ENCODE measurements around the gene RBM38.

The RBM38 gene

GRCh38 chr20:57404006-57404405, 12.8 kb downstream of the RBM38 start:
- no peak for DNase-seq (ENCODE audit: low spot score)

- no peak for DNase-seq (ENCODE audit: low spot score)
Measured at GRCh38 chr20:57404419-57405072, 13.3 kb downstream of the RBM38 start.

GRCh38 chr20:57405236-57406016, 14.2 kb downstream of the RBM38 start:
- DNase-seq (ENCODE audit: low spot score) = no peak

GRCh38 chr20:57407541-57407956, 16.4 kb downstream of the RBM38 start:
- DNase-seq (ENCODE audit: low spot score) = no peak

GRCh38 chr20:57408131-57408530, 16.9 kb downstream of the RBM38 start:
- no peak for DNase-seq (ENCODE audit: low spot score)

GRCh38 chr20:57408536-57409233, 17.5 kb downstream of the RBM38 start:
- no peak for DNase-seq (ENCODE audit: low spot score)

GRCh38 chr20:57409316-57409671, 18.1 kb downstream of the RBM38 start:
- DNase-seq (ENCODE audit: low spot score) = no peak

- DNase-seq (ENCODE audit: low spot score) = no peak
Measured at GRCh38 chr20:57409672-57410397, 18.6 kb downstream of the RBM38 start.

GRCh38 chr20:57410398-57410920, 19.3 kb downstream of the RBM38 start:
- no peak for DNase-seq (ENCODE audit: low spot score)

- DNase-seq (ENCODE audit: low spot score) = no peak
Measured at GRCh38 chr20:57410924-57411323, 19.7 kb downstream of the RBM38 start.

GRCh38 chr20:57411406-57412283, 20.4 kb downstream of the RBM38 start:
- DNase-seq (ENCODE audit: low spot score) = no peak

- DNase-seq (ENCODE audit: low spot score) = no peak
Measured at GRCh38 chr20:57412347-57413029, 21.3 kb downstream of the RBM38 start.

GRCh38 chr20:57413986-57414385, 22.8 kb downstream of the RBM38 start:
- DNase-seq (ENCODE audit: low spot score) = no peak

- DNase-seq (ENCODE audit: low spot score) = no peak
Measured at GRCh38 chr20:57414867-57415592, 23.8 kb downstream of the RBM38 start.

- no peak for DNase-seq (ENCODE audit: low spot score)
Measured at GRCh38 chr20:57415771-57416170, 24.6 kb downstream of the RBM38 start.

- DNase-seq (ENCODE audit: low spot score) = no peak
Measured at GRCh38 chr20:57416296-57417022, 25.3 kb downstream of the RBM38 start.

GRCh38 chr20:57417051-57417689, 26.0 kb downstream of the RBM38 start:
- DNase-seq (ENCODE audit: low spot score) = no peak

Data from HuH-7 (cell line).